Osteoblast (primary cell): ENCODE measurements around the gene CYP2W1. TPM values are rescaled to one million over a fixed set of nuclear protein-coding genes. Genes with fewer than 3 reads are reported as not detected.

Experiments
- DNase-seq: peaks from one replicate; pipeline ENCODE4 v3.0.0; 2011; ENCODE audit warnings: low spot score, mixed read lengths; ENCODE audit not compliant: insufficient read length; ENCODE audit errors: missing footprints
- H2AFZ ChIP-seq: 2 replicates; pipeline ENCODE4 v1.6.0; 2011; ENCODE audit warnings: mild to moderate bottlenecking, low read length
- H3K27ac ChIP-seq: 2 replicates; pipeline ENCODE4 v1.5.1; 2011; ENCODE audit warnings: mild to moderate bottlenecking, low read depth, low read length, moderate library complexity
- H3K27me3 ChIP-seq: 2 replicates; pipeline ENCODE4 v1.6.0; 2012; ENCODE audit warnings: mild to moderate bottlenecking, control low read depth, inconsistent platforms, low read length, moderate library complexity; ENCODE audit not compliant: insufficient read depth
- H3K36me3 ChIP-seq: 2 replicates; pipeline ENCODE4 v1.5.1; 2011; ENCODE audit warnings: mild to moderate bottlenecking, low read length, control low read depth, moderate library complexity; ENCODE audit not compliant: insufficient read depth
- H3K4me1 ChIP-seq: 2 replicates; pipeline ENCODE4 v1.5.1; 2011; ENCODE audit warnings: mild to moderate bottlenecking, low read length, control low read depth, moderate library complexity; ENCODE audit not compliant: insufficient read depth
- H3K4me2 ChIP-seq: 2 replicates; pipeline ENCODE4 v1.6.0; 2011; ENCODE audit warnings: mild to moderate bottlenecking, low read length; ENCODE audit not compliant: insufficient read depth
- H3K4me3 ChIP-seq: fragments of 200-600 bp; sonication (generic); 3 replicates; pipeline ENCODE4 v1.5.1; 2012; ENCODE audit warnings: mild to moderate bottlenecking, low read length, inconsistent platforms; ENCODE audit not compliant: insufficient read depth
- H3K79me2 ChIP-seq: 2 replicates; pipeline ENCODE4 v1.6.0; 2012; ENCODE audit warnings: mild to moderate bottlenecking, low read length, control low read depth, inconsistent platforms; ENCODE audit not compliant: insufficient read depth
- H3K9me3 ChIP-seq: 2 replicates; pipeline ENCODE4 v1.5.1; 2011; ENCODE audit warnings: low read depth, low read length, control low read depth
- H4K20me1 ChIP-seq: 2 replicates; pipeline ENCODE4 v1.6.0; 2012; ENCODE audit warnings: mild to moderate bottlenecking, low read length, control low read depth; ENCODE audit not compliant: insufficient read depth
- total RNA-seq: library from RNA; depleted of rRNA; stranded (reverse); fragments of >200 nt; gene quantifications from 2 replicates; pipeline ENCODE4 v1.2.3, GENCODE V29; 2012
- TF ChIP-seq, protein P1 (sequence below): IDR thresholded peaks from 2 replicates; pipeline ENCODE4 v1.5.1; 2011; ENCODE audit warnings: mild to moderate bottlenecking, low read depth, low read length, moderate library complexity; ENCODE audit errors: extremely low read depth

The CYP2W1 gene
- total RNA-seq, 1 donor = not detected

DNA sequence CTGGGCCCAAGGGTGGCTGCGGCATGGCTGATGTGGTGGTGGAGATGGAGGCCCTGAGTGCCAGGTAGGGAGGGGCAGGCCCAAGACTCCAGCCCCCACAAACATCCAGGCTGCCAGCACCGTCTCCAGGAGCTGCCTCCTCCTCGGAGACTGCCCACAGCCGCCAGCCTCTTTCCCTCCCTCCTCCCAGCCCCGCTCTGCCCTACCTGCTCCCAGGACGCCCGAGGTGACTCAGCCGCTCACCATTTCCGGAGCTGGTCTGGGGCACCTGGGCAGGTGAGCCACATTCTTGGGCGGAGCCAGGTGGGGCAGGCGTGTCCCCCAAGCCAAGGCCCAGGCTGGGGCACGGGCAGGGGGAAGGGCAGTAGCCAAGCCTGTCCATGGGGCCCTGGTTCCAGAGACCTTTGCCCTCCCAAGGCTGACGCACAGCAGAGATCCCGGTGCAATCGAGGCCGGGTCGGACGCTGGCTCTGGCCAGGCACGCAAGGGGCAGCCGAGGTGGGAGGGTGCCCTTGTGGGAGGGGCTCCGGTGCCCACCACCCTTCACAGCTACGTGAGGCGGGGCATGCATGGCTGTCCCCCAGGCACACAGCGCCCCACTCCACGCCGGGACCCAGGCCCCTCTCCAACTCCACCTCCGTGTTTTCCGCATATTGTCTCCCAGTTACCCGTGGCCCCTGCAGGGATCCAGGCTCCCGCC is 37.3 kb upstream of the CYP2W1 start:
- TF ChIP-seq, protein P1, sequence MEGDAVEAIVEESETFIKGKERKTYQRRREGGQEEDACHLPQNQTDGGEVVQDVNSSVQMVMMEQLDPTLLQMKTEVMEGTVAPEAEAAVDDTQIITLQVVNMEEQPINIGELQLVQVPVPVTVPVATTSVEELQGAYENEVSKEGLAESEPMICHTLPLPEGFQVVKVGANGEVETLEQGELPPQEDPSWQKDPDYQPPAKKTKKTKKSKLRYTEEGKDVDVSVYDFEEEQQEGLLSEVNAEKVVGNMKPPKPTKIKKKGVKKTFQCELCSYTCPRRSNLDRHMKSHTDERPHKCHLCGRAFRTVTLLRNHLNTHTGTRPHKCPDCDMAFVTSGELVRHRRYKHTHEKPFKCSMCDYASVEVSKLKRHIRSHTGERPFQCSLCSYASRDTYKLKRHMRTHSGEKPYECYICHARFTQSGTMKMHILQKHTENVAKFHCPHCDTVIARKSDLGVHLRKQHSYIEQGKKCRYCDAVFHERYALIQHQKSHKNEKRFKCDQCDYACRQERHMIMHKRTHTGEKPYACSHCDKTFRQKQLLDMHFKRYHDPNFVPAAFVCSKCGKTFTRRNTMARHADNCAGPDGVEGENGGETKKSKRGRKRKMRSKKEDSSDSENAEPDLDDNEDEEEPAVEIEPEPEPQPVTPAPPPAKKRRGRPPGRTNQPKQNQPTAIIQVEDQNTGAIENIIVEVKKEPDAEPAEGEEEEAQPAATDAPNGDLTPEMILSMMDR = no peak
- H3K36me3 ChIP-seq = no peaks in the 10 kb centered on the region
- H3K4me2 ChIP-seq = no peak overlapping the region
- H3K4me1 ChIP-seq = no peaks in the 10 kb centered on the region
- H3K4me3 ChIP-seq = no peak overlapping the region
- H3K79me2 ChIP-seq = no peaks in the 10 kb centered on the region
- peaks cover 9% of the 10 kb centered on the region for H3K27me3 ChIP-seq
- H3K9me3 ChIP-seq = no peaks in the 10 kb centered on the region
- no peak overlapping the region for H3K27ac ChIP-seq
- H4K20me1 ChIP-seq = no peaks in the 10 kb centered on the region
- H2AFZ ChIP-seq = no peak overlapping the region
- DNase-seq = no peak

GRCh38 chr7:946256-946996 is 36.6 kb upstream of the CYP2W1 start:
- H3K36me3 ChIP-seq = no peaks in the 10 kb centered on the region
- TF ChIP-seq, protein P1 = no peak
- no peaks in the 10 kb centered on the region for H3K4me1 ChIP-seq
- H3K4me2 ChIP-seq = no peak overlapping the region
- H2AFZ ChIP-seq = no peak overlapping the region
- H4K20me1 ChIP-seq = no peaks in the 10 kb centered on the region
- H3K4me3 ChIP-seq = no peak overlapping the region
- H3K27me3 ChIP-seq = peaks cover 7% of the 10 kb centered on the region
- H3K9me3 ChIP-seq = no peaks in the 10 kb centered on the region
- no peak overlapping the region for H3K27ac ChIP-seq
- H3K79me2 ChIP-seq = no peaks in the 10 kb centered on the region
- DNase-seq = peak; percentile 77

DNA sequence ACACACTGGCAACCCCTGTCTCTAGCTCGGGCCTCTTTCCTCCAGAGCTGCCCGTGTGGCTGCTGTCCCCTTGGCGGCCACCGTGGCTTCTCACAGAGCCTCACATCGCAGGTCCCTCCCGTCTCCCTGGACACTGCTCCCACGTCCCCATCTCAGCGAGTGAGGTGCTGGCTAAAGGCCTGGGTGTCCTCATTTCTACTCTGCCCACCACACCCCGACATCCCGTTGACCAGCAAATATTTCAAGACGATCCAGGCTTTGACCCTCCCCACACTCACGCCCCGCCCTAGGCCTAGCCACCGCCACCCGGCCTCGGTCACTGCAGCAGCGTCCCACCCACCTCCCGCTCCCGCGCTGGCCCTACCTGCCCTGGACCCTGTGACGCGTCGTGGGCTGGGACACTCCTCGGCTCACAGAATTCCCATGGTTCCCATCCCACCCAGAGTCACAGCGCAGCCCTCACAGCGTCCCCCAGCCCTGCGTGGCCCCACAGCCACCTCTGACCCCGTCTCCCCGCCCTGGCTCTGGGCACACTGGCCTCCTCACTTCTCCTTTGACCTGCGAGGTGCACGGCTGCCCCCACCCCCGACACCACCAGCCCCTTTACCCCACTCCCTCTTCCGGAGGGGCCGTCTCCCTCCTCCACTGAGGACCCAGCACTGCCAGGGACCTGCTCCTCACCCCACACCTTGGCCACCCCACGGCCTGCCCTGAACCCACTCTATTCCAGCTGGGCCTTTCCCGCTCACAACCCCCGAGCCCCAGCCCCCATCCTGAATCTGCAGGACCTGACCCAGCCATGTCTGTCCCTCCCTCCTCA is 35.4 kb upstream of the CYP2W1 start:
- Histone ChIP-seq H3K27me3 (peaks cover 5% of the 10 kb centered on the region), H3K27ac (no peak overlapping the region), H3K79me2 (no peaks in the 10 kb centered on the region), H3K4me1 (no peaks in the 10 kb centered on the region), H4K20me1 (no peaks in the 10 kb centered on the region), H3K4me2 (no peak overlapping the region), H2AFZ (no peak overlapping the region), H3K36me3 (no peaks in the 10 kb centered on the region), H3K9me3 (no peaks in the 10 kb centered on the region), H3K4me3 (no peak overlapping the region)
- TF ChIP-seq, protein P1 = no peak
- DNase-seq = peak; percentile 74
